NOMO-1 treated with DMSO at 0.1 percent for 48 hours (cell line): ENCODE data around the gene TBC1D25.
A peak's percentile ranks its signal among the peaks of the same experiment; 100 is the strongest.

Experiments
- DNase-seq: peaks from one replicate; lab custom pipeline; 2025; ENCODE audit not compliant: unreplicated experiment; lab: John Stamatoyannopoulos, UW

Gene TBC1D25

GRCh38 chrX:48559636-48560035, 20.1 kb downstream of the TBC1D25 start:
- no peak for DNase-seq

GRCh38 chrX:48560056-48560455, 20.5 kb downstream of the TBC1D25 start:
- no peak for DNase-seq

- no peak for DNase-seq
Observed at GRCh38 chrX:48560681-48561080, 21.2 kb downstream of the TBC1D25 start.

GRCh38 chrX:48569958-48570357, 30.4 kb downstream of the TBC1D25 start:
- DNase-seq = peak; percentile 21

GRCh38 chrX:48573690-48574269, 34.3 kb downstream of the TBC1D25 start:
- peak; percentile 51 for DNase-seq

GRCh38 chrX:48574270-48575266, 35.1 kb downstream of the TBC1D25 start, which contains the start of gene RBM3:
Gene RBM3, plus strand, starts transcription at chrX:48574484. Its CDS starts 697 bp downstream, at chrX:48575181.
- DNase-seq = peak; percentile 90

GRCh38 chrX:48575642-48576041, 36.1 kb downstream of the TBC1D25 start:
- DNase-seq = no peak

- no peak for DNase-seq
Observed at GRCh38 chrX:48576108-48576507, 36.6 kb downstream of the TBC1D25 start.

- no peak for DNase-seq
Observed at GRCh38 chrX:48578661-48579128, 39.2 kb downstream of the TBC1D25 start.

GRCh38 chrX:48579259-48579658, 39.7 kb downstream of the TBC1D25 start:
- DNase-seq = no peak

GRCh38 chrX:48580662-48581061, 41.1 kb downstream of the TBC1D25 start:
- DNase-seq = no peak

- no peak for DNase-seq
Observed at GRCh38 chrX:48584698-48585097, 45.2 kb downstream of the TBC1D25 start.

GRCh38 chrX:48589482-48590162, 50.1 kb downstream of the TBC1D25 start:
- no peak for DNase-seq

- no peak for DNase-seq
Observed at GRCh38 chrX:48590203-48591103, 50.9 kb downstream of the TBC1D25 start.

- DNase-seq = no peak
Observed at GRCh38 chrX:48591255-48591791, 51.8 kb downstream of the TBC1D25 start.

GRCh38 chrX:48592971-48593370, 53.5 kb downstream of the TBC1D25 start:
- DNase-seq = no peak

GRCh38 chrX:48595929-48596328, 56.4 kb downstream of the TBC1D25 start:
- no peak for DNase-seq

GRCh38 chrX:48597353-48598264, 58.1 kb downstream of the TBC1D25 start, which contains the start of gene WDR13:
Gene WDR13, plus strand, starts transcription at chrX:48597492. Its CDS starts 505 bp downstream, at chrX:48597997.
- peak; percentile 76 for DNase-seq

GRCh38 chrX:48598614-48599013, 59.1 kb downstream of the TBC1D25 start:
- DNase-seq = no peak
